Natural killer cell treated with Interleukin-12 subunit alpha and Interleukin-12 subunit beta and Interleukin-15 and Interleukin-18, amount 100 ng/mL, for 72 hours (primary cell): ENCODE results near the gene CMIP. TPM values are rescaled to one million over a fixed set of nuclear protein-coding genes. Genes with fewer than 3 reads are reported as not detected.

ENCODE experiments used
- ATAC-seq, 2 donors: fragments of 150-1000 bp; cut with Tn5 transposase in 1 of 2; sonication (Bioruptor Pico), chemical (Tn5 transposase) in 1 of 2; 2 replicates each; pipeline ENCODE4 v1.10.0; 2021
- DNase-seq: peaks from one replicate; pipeline ENCODE4 v3.0.0; 2022; ENCODE audit warnings: low spot score
- H3K27ac Mint-ChIP-seq, 2 donors: 1 replicate in 1 of 2; 2 replicates in 1 of 2; pipeline ENCODE4 v1.8.0; 2022; ENCODE audit warnings: mixed read lengths in 2 of 2, mild to moderate bottlenecking in 1 of 2, moderate library complexity in 1 of 2
- H3K27me3 Mint-ChIP-seq, 2 donors: 1 replicate in 1 of 2; 2 replicates in 1 of 2; pipeline ENCODE4 v1.8.0; 2022; ENCODE audit warnings: mixed read lengths in 2 of 2
- H3K36me3 Mint-ChIP-seq: one replicate; pipeline ENCODE4 v1.8.0; 2022; ENCODE audit warnings: mixed read lengths
- H3K4me1 Mint-ChIP-seq, 2 donors: 1 replicate in 1 of 2; 2 replicates in 1 of 2; pipeline ENCODE4 v1.8.0; 2022; ENCODE audit warnings: low read depth in 2 of 2, mixed read lengths in 2 of 2, mild to moderate bottlenecking in 1 of 2
- H3K4me3 Mint-ChIP-seq: one replicate; pipeline ENCODE4 v1.8.0; 2022; ENCODE audit warnings: mixed read lengths
- H3K9me3 Mint-ChIP-seq: 2 replicates; pipeline ENCODE4 v1.8.0; 2022; ENCODE audit warnings: mixed read lengths
- total RNA-seq, 2 donors: library from RNA; stranded (reverse); gene quantifications; one replicate each; pipeline ENCODE4 v1.2.3, GENCODE V29; 2022

CMIP gene
- total RNA-seq, 2 donors from 2014 or later, result 48.0 to 57.6 TPM

GRCh38 chr16:81608523-81609209 is 164.1 kb downstream of the CMIP start:
- no peaks in the 10 kb centered on the region for H3K27me3 Mint-ChIP-seq
- peaks cover 9 to 12% of the 10 kb centered on the region in 2 donors for H3K4me1 Mint-ChIP-seq
- no peak overlapping the region for H3K4me3 Mint-ChIP-seq
- no peaks in the 10 kb centered on the region for H3K36me3 Mint-ChIP-seq
- no peaks in the 10 kb centered on the region for H3K9me3 Mint-ChIP-seq
- peak overlapping the region in 1 of 2 donors; percentile 35 for H3K27ac Mint-ChIP-seq
- ATAC-seq (no peak), DNase-seq (no peak)

GRCh38 chr16:81609323-81609892 is 164.8 kb downstream of the CMIP start:
- no peak for ATAC-seq
- Mint-ChIP-seq H3K9me3 (no peaks in the 10 kb centered on the region), H3K4me3 (no peak overlapping the region), H3K36me3 (no peaks in the 10 kb centered on the region), H3K4me1 (peaks cover 9 to 11% of the 10 kb centered on the region in 2 donors), H3K27ac (peak overlapping the region in 1 of 2 donors; percentile 35), H3K27me3 (no peaks in the 10 kb centered on the region)
- DNase-seq, result no peak

GRCh38 chr16:81610144-81610842 is 165.7 kb downstream of the CMIP start:
- no peak overlapping the region for H3K4me3 Mint-ChIP-seq
- H3K27ac Mint-ChIP-seq, result no peak overlapping the region
- no peak for ATAC-seq
- H3K36me3 Mint-ChIP-seq, result no peaks in the 10 kb centered on the region
- H3K27me3 Mint-ChIP-seq, result no peaks in the 10 kb centered on the region
- no peaks in the 10 kb centered on the region for H3K9me3 Mint-ChIP-seq
- peaks cover 9% of the 10 kb centered on the region in 2 donors for H3K4me1 Mint-ChIP-seq
- no peak for DNase-seq

GRCh38 chr16:81610936-81611335 is 166.3 kb downstream of the CMIP start:
- no peak for DNase-seq
- no peak overlapping the region for H3K27ac Mint-ChIP-seq
- no peaks in the 10 kb centered on the region for H3K27me3 Mint-ChIP-seq
- ATAC-seq, result no peak
- no peaks in the 10 kb centered on the region for H3K9me3 Mint-ChIP-seq
- H3K36me3 Mint-ChIP-seq, result no peaks in the 10 kb centered on the region
- no peak overlapping the region for H3K4me3 Mint-ChIP-seq
- H3K4me1 Mint-ChIP-seq, result peaks cover 9% of the 10 kb centered on the region in 2 donors

GRCh38 chr16:81611721-81612120 is 167.1 kb downstream of the CMIP start:
- Mint-ChIP-seq H3K27ac (peak overlapping the region in 1 of 2 donors; percentile 42), H3K27me3 (no peaks in the 10 kb centered on the region), H3K9me3 (no peaks in the 10 kb centered on the region), H3K4me1 (peaks cover 10 to 16% of the 10 kb centered on the region in 2 donors), H3K4me3 (no peak overlapping the region), H3K36me3 (no peaks in the 10 kb centered on the region)
- no peak for ATAC-seq
- DNase-seq, result no peak

- DNase-seq (no peak), ATAC-seq (no peak)
- Mint-ChIP-seq H3K4me3 (no peak overlapping the region), H3K4me1 (peaks cover 10 to 20% of the 10 kb centered on the region in 2 donors), H3K27ac (no peak overlapping the region), H3K27me3 (no peaks in the 10 kb centered on the region), H3K36me3 (no peaks in the 10 kb centered on the region), H3K9me3 (no peaks in the 10 kb centered on the region)
These were observed 167.9 kb downstream of the CMIP start for GRCh38 chr16:81612351-81613163.

GRCh38 chr16:81614171-81614570 is 169.6 kb downstream of the CMIP start:
- DNase-seq, result no peak
- Mint-ChIP-seq H3K27ac (no peak overlapping the region), H3K27me3 (no peaks in the 10 kb centered on the region), H3K4me3 (no peak overlapping the region), H3K36me3 (no peaks in the 10 kb centered on the region), H3K4me1 (peaks cover 10 to 19% of the 10 kb centered on the region in 2 donors), H3K9me3 (no peaks in the 10 kb centered on the region)
- no peak for ATAC-seq

- Mint-ChIP-seq H3K9me3 (no peaks in the 10 kb centered on the region), H3K27me3 (no peaks in the 10 kb centered on the region), H3K4me3 (no peak overlapping the region), H3K27ac (no peak overlapping the region), H3K36me3 (no peaks in the 10 kb centered on the region), H3K4me1 (peaks cover 7 to 15% of the 10 kb centered on the region in 2 donors)
- ATAC-seq (no peak), DNase-seq (no peak)
These were observed 170.2 kb downstream of the CMIP start for GRCh38 chr16:81614654-81615359.

- DNase-seq, result no peak
- Mint-ChIP-seq H3K36me3 (no peaks in the 10 kb centered on the region), H3K9me3 (no peaks in the 10 kb centered on the region), H3K4me3 (no peak overlapping the region), H3K4me1 (peaks cover 7 to 15% of the 10 kb centered on the region in 2 donors), H3K27ac (no peak overlapping the region), H3K27me3 (no peaks in the 10 kb centered on the region)
- no peak for ATAC-seq
These were observed 170.8 kb downstream of the CMIP start for GRCh38 chr16:81615411-81615810.

GRCh38 chr16:81615833-81616232 is 171.2 kb downstream of the CMIP start:
- H3K4me1 Mint-ChIP-seq, result peaks cover 7 to 15% of the 10 kb centered on the region in 2 donors
- no peak overlapping the region for H3K27ac Mint-ChIP-seq
- no peaks in the 10 kb centered on the region for H3K9me3 Mint-ChIP-seq
- ATAC-seq, result no peak
- no peak for DNase-seq
- H3K27me3 Mint-ChIP-seq, result no peaks in the 10 kb centered on the region
- H3K4me3 Mint-ChIP-seq, result no peak overlapping the region
- H3K36me3 Mint-ChIP-seq, result no peaks in the 10 kb centered on the region

- Mint-ChIP-seq H3K27ac (peak overlapping the region in 1 of 2 donors; percentile 86), H3K36me3 (no peaks in the 10 kb centered on the region), H3K4me1 (peaks cover 7 to 15% of the 10 kb centered on the region in 2 donors), H3K9me3 (no peaks in the 10 kb centered on the region), H3K27me3 (no peaks in the 10 kb centered on the region), H3K4me3 (no peak overlapping the region)
- DNase-seq (peak; percentile 89), ATAC-seq (peak; percentile 94)
These were observed 171.9 kb downstream of the CMIP start for GRCh38 chr16:81616321-81617020.

- Mint-ChIP-seq H3K27ac (peak overlapping the region in 1 of 2 donors; percentile 86), H3K4me3 (no peak overlapping the region), H3K36me3 (no peaks in the 10 kb centered on the region)
These were observed 172.4 kb downstream of the CMIP start for GRCh38 chr16:81617021-81617346.

GRCh38 chr16:81618187-81618586 is 173.6 kb downstream of the CMIP start:
- Mint-ChIP-seq H3K4me3 (no peak overlapping the region), H3K9me3 (no peaks in the 10 kb centered on the region), H3K27me3 (no peaks in the 10 kb centered on the region), H3K36me3 (no peaks in the 10 kb centered on the region), H3K4me1 (peaks cover 11 to 12% of the 10 kb centered on the region in 2 donors), H3K27ac (peak overlapping the region in 1 of 2 donors; percentile 13)
- ATAC-seq, result no peak
- DNase-seq, result no peak

More at GRCh38 chr16:81617021-81617346, 172.4 kb downstream of the CMIP start:
- ATAC-seq (no peak), DNase-seq (no peak)
- peaks cover 10 to 11% of the 10 kb centered on the region in 2 donors for H3K4me1 Mint-ChIP-seq
- H3K9me3 Mint-ChIP-seq, result no peaks in the 10 kb centered on the region
- no peaks in the 10 kb centered on the region for H3K27me3 Mint-ChIP-seq
